Stimulated activated CD8-positive, alpha-beta memory T cell treated with anti-CD3 and anti-CD28 coated beads, Interleukin-12 subunit alpha, Interleukin-12 subunit beta, amount 100 ng/mL, for 24 hours (primary cell): Measurements from ENCODE around the gene SBF2.
"Not testable (repeated sequence)": the region's sequence is repeated elsewhere in the genome, so short reads cannot be mapped to it uniquely, and the experiment has no call there.

Experiments
- DNase-seq: peaks from one replicate; pipeline ENCODE4 v3.0.0-alpha.2; 2020; ENCODE audit errors: extremely low read depth

Gene SBF2

GRCh38 chr11:10192036-10192435 lies 102.0 kb downstream of the SBF2 start:
- no peak for DNase-seq

GRCh38 chr11:10181811-10182210 lies 112.2 kb downstream of the SBF2 start:
- no peak for DNase-seq

- DNase-seq, result no peak
Observed at GRCh38 chr11:10164621-10165020, 129.4 kb downstream of the SBF2 start.

GRCh38 chr11:10162222-10162621 lies 131.8 kb downstream of the SBF2 start:
- no peak for DNase-seq

GRCh38 chr11:10160350-10160749 lies 133.7 kb downstream of the SBF2 start:
- no peak for DNase-seq

- no peak for DNase-seq
Observed at GRCh38 chr11:10158461-10158860, 135.6 kb downstream of the SBF2 start.

- DNase-seq, result no peak
Observed at GRCh38 chr11:10155793-10156490, 138.1 kb downstream of the SBF2 start.

- DNase-seq, result no peak
Observed at GRCh38 chr11:10150800-10151199, 143.2 kb downstream of the SBF2 start.

GRCh38 chr11:10149553-10149952 lies 144.5 kb downstream of the SBF2 start:
- DNase-seq, result no peak

GRCh38 chr11:10147195-10147594 lies 146.8 kb downstream of the SBF2 start:
- no peak for DNase-seq

GRCh38 chr11:10144954-10145353 lies 149.1 kb downstream of the SBF2 start:
- no peak for DNase-seq

- no peak for DNase-seq
Observed at GRCh38 chr11:10139656-10140055, 154.4 kb downstream of the SBF2 start.

GRCh38 chr11:10139143-10139542 lies 154.9 kb downstream of the SBF2 start:
- DNase-seq, result no peak

GRCh38 chr11:10134975-10135481 lies 159.0 kb downstream of the SBF2 start:
- DNase-seq, result no peak

- DNase-seq, result not testable (repeated sequence)
Observed at GRCh38 chr11:10134226-10134625, 159.8 kb downstream of the SBF2 start.

GRCh38 chr11:10133251-10133650 lies 160.8 kb downstream of the SBF2 start:
- not testable (repeated sequence) for DNase-seq

- no peak for DNase-seq
Observed at GRCh38 chr11:10130875-10131274, 163.1 kb downstream of the SBF2 start.

GRCh38 chr11:10129184-10129583 lies 164.8 kb downstream of the SBF2 start:
- DNase-seq, result not testable (repeated sequence)

GRCh38 chr11:10125522-10126133 lies 168.4 kb downstream of the SBF2 start:
- no peak for DNase-seq

GRCh38 chr11:10122326-10123197 lies 171.5 kb downstream of the SBF2 start:
- DNase-seq, result no peak

- DNase-seq, result no peak
Observed at GRCh38 chr11:10118865-10119264, 175.2 kb downstream of the SBF2 start.

GRCh38 chr11:10117709-10118351 lies 176.2 kb downstream of the SBF2 start:
- no peak for DNase-seq
